H1 (cell line): Measurements from ENCODE around the gene TK2.

ENCODE experiments used
- MAFK ChIP-seq: IDR thresholded peaks from 2 replicates; pipeline ENCODE4 v1.6.1; 2012; ENCODE audit warnings: low read depth, mild to moderate bottlenecking, improper control_type of control experiment, low read length
- NRF1 ChIP-seq: IDR thresholded peaks from 2 replicates; pipeline ENCODE4 v1.6.1; 2011; ENCODE audit warnings: mild to moderate bottlenecking, low read depth, low read length, improper control_type of control experiment
- POLR2A ChIP-seq, 2 experiments: IDR thresholded peaks; 1 replicate in 1 of 2; 2 replicates in 1 of 2; pipeline ENCODE4 v1.6.1; 2011; ENCODE audit warnings: low read depth in 2 of 2, low read length in 2 of 2, mild to moderate bottlenecking in 2 of 2; ENCODE audit errors: control extremely low read depth in 1 of 2
- SIN3A ChIP-seq, 2 experiments: IDR thresholded peaks in 1 of 2; conservative IDR thresholded peaks in 1 of 2; 2 replicates each; pipeline ENCODE4 v1.6.1; 2011 to 2012; ENCODE audit warnings: low read length in 2 of 2, improper control_type of control experiment in 1 of 2, low read depth in 1 of 2, mild to moderate bottlenecking in 1 of 2
- SUZ12 ChIP-seq: fragments of 200-600 bp; sonication (generic); IDR thresholded peaks from 2 replicates; pipeline ENCODE4 v1.6.1; 2012; ENCODE audit warnings: mild to moderate bottlenecking, inconsistent platforms, low read length, moderate library complexity, mixed read lengths
- TAF1 ChIP-seq: IDR thresholded peaks from 2 replicates; pipeline ENCODE4 v1.6.1; 2011; ENCODE audit warnings: mild to moderate bottlenecking, low read depth, low read length
- TCF12 ChIP-seq: IDR thresholded peaks from 2 replicates; pipeline ENCODE4 v1.6.1; 2011; ENCODE audit warnings: low read depth, mild to moderate bottlenecking, low read length
- ZNF274 ChIP-seq: IDR thresholded peaks from 2 replicates; pipeline ENCODE4 v1.7.0; 2012; ENCODE audit warnings: low read length, borderline replicate concordance; ENCODE audit errors: extremely low read depth
- TF ChIP-seq, protein P1 (sequence below), 3 experiments: IDR thresholded peaks; 1 replicate in 2 of 3; 2 replicates in 1 of 3; pipeline versions ENCODE4 v1.5.1 to v1.6.1; 2011; ENCODE audit warnings: low read length in 3 of 3, mild to moderate bottlenecking in 3 of 3, inconsistent platforms in 2 of 3, low read depth in 1 of 3, moderate library complexity in 1 of 3; ENCODE audit not compliant: insufficient read depth in 1 of 3; ENCODE audit errors: control extremely low read depth in 1 of 3
- TF ChIP-seq, protein P2 (sequence below): IDR thresholded peaks from 2 replicates; pipeline ENCODE4 v1.6.1; 2011; ENCODE audit warnings: low read depth, mild to moderate bottlenecking, low read length; ENCODE audit not compliant: insufficient read depth
- TF ChIP-seq, protein P3 (sequence below): IDR thresholded peaks from 2 replicates; pipeline ENCODE4 v1.6.1; 2012; ENCODE audit warnings: inconsistent platforms

DNA sequence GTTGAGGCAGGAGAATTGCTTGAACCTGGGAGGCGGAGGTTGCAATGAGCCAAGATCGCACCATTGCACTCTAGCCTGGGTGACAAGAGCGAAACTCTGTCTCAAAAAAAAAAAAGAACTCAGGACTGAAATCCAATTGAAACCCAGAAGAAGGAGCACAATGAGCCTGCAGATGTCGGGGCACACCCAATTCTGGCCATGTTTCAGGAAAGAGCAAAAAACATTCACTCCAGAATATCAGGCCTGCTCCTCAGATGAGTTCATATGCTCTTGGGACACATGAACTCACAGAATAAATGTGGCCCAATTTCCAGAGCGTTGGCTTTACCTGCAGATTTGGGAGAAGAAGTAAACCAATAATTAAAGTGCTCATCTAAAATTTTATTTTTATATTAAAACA, 26.4 kb upstream of the TK2 start:
- TF ChIP-seq ZNF274 (no peak), SIN3A (conservative IDR thresholded peaks at IDR 0.05 in 1 of 2, IDR thresholded peaks at IDR 0.05 in 1 of 2; ENCODE audit: low read depth in 1 of 2, low read length in 2 of 2) (no peak), MAFK (no peak), TCF12 (no peak), SUZ12 (no peak), TAF1 (no peak), POLR2A (IDR thresholded peaks at IDR 0.05; ENCODE audit: control extremely low read depth in 1 of 2, low read depth in 2 of 2, low read length in 2 of 2) (no peak), NRF1 (no peak)
- TF ChIP-seq, protein P1, sequence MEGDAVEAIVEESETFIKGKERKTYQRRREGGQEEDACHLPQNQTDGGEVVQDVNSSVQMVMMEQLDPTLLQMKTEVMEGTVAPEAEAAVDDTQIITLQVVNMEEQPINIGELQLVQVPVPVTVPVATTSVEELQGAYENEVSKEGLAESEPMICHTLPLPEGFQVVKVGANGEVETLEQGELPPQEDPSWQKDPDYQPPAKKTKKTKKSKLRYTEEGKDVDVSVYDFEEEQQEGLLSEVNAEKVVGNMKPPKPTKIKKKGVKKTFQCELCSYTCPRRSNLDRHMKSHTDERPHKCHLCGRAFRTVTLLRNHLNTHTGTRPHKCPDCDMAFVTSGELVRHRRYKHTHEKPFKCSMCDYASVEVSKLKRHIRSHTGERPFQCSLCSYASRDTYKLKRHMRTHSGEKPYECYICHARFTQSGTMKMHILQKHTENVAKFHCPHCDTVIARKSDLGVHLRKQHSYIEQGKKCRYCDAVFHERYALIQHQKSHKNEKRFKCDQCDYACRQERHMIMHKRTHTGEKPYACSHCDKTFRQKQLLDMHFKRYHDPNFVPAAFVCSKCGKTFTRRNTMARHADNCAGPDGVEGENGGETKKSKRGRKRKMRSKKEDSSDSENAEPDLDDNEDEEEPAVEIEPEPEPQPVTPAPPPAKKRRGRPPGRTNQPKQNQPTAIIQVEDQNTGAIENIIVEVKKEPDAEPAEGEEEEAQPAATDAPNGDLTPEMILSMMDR (IDR thresholded peaks at IDR 0.05; ENCODE audit: control extremely low read depth in 1 of 3, insufficient read depth in 1 of 3, low read depth in 1 of 3, low read length in 3 of 3): no peak
- TF ChIP-seq, protein P2, sequence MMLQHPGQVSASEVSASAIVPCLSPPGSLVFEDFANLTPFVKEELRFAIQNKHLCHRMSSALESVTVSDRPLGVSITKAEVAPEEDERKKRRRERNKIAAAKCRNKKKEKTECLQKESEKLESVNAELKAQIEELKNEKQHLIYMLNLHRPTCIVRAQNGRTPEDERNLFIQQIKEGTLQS: no peak
- TF ChIP-seq, protein P3, sequence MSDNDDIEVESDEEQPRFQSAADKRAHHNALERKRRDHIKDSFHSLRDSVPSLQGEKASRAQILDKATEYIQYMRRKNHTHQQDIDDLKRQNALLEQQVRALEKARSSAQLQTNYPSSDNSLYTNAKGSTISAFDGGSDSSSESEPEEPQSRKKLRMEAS: no peak
